ENCODE data around the gene TMEM168.

The TMEM168 gene

DNA sequence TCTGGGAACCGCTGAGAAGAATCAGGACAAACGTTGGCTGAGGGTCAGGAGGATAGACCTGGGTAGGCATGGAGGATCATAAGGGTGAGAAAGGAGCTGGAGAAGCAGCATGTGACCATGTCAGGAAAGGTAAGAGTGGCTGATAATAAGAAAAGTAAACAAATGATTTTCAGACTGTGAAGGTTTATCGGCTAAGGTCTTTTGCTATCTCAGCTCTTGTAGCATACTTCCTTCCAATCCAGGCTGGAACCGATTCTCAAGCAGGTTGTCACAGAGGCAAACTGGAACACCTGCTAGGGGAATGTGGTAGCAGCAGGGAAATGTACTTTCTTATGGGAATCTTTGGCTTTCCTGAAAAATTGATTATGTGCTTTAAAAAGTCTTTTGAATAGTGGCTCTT is 74.7 kb downstream of the TMEM168 start:
- DNase-seq (ENCODE audit: low read depth), result no peak

DNA sequence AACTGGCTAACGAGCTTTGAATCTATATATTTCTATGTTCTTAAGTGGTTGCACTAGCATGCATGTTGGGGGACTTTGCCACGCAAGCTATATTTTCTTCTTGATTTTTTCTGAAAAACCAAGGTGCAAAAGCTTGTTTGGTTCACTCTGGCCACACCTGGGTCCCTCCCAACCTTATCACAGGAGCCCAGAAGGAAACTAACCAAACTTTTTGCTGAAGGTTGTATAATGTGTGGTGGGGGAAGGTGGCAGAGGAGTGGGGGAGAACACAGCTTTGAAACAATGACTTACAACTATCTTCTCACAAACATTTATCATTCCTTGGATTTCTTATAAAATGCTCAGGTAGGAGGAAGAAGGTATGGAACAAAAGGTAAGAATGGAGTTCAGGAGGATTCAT is 75.3 kb downstream of the TMEM168 start:
- DNase-seq (ENCODE audit: low read depth), result no peak

Measured in T follicular helper cell (primary cell).